ENCODE results near the gene ZFP28. TPM values are rescaled to one million over a fixed set of nuclear protein-coding genes. Genes with fewer than 3 reads are reported as not detected.
A peak's percentile ranks its signal among the peaks of the same experiment; 100 is the strongest.

ZFP28 gene
- total RNA-seq, 2 experiments from 2014 or later = 3.5 to 4.5 TPM

- Histone ChIP-seq H3K9me3 (ENCODE audit: control insufficient read depth in 1 of 2, insufficient read depth in 1 of 2, low read length in 2 of 2) (peaks cover 35 to 74% of the 10 kb centered on the region in 2 experiments), H3K4me3 (ENCODE audit: low read length) (peak within 1 kb of the TSS; percentile 42), H3K27me3 (ENCODE audit: control insufficient read depth in 1 of 2, insufficient read depth in 2 of 2, low read length in 2 of 2) (peaks cover 9 to 25% of the 10 kb centered on the region in 2 experiments), H3K36me3 (ENCODE audit: insufficient read depth, low read length) (no peaks in the 10 kb centered on the region), H3K4me1 (ENCODE audit: insufficient read depth, low read length) (peaks cover 11% of the 10 kb centered on the region), H3K27ac (ENCODE audit: low read depth in 1 of 2, low read length in 2 of 2) (peak within 1 kb of the TSS in 1 of 2 donors; percentile 77)
- TF ChIP-seq CTCF (IDR thresholded peaks at IDR 0.05) = no peak
- Mint-ChIP-seq H3K4me1 (ENCODE audit: low read depth) (no peaks in the 10 kb centered on the region), H3K27ac (no peak within 1 kb of the TSS), H3K36me3 (ENCODE audit: low read depth) (peaks cover 19% of the 10 kb centered on the region), H3K27me3 (no peaks in the 10 kb centered on the region), H3K9me3 (peaks cover 17% of the 10 kb centered on the region), H3K4me3 (no peak within 1 kb of the TSS)
- POLR2A ChIA-PET = interaction anchor here (1.1 to 1.4 kb wide), 2 partner anchors 87 to 193 kb away, joined by 3 to 4 read pairs; partner anchors contain the start of genes ZNF71 and ZSCAN5A
- DNase-seq (peak; percentile 65 to 95 (median 76)), ATAC-seq (ENCODE audit: poor library complexity) (peak; percentile 98)
- intact Hi-C loops (cut with DNase I, micrococcal nuclease) = loop anchor here in 1 of 2 experiments (2.0 to 5.0 kb wide), 2 partner anchors 29 to 115 kb away; partner anchors contain the start of gene ZNF582
- CTCF ChIA-PET = no interaction called here
Observed at GRCh38 chr19:56507446-56508289, 31.1 kb upstream of the ZFP28 start, which contains the start of gene ZNF471. Gene ZNF471, plus strand, starts transcription at chr19:56507855. Its CDS starts 3,717 bp downstream, at chr19:56511572.

GRCh38 chr19:56508290-56508778 is 30.4 kb upstream of the ZFP28 start:
- ATAC-seq (ENCODE audit: poor library complexity) (no peak), DNase-seq (no peak)
- Mint-ChIP-seq H3K36me3 (ENCODE audit: low read depth) (peaks cover 19% of the 10 kb centered on the region), H3K27me3 (no peaks in the 10 kb centered on the region), H3K4me1 (ENCODE audit: low read depth) (no peaks in the 10 kb centered on the region), H3K27ac (no peak overlapping the region), H3K9me3 (peaks cover 16% of the 10 kb centered on the region), H3K4me3 (no peak overlapping the region)
- Histone ChIP-seq H3K4me1 (ENCODE audit: insufficient read depth, low read length) (peaks cover 11% of the 10 kb centered on the region), H3K27me3 (ENCODE audit: control insufficient read depth in 1 of 2, insufficient read depth in 2 of 2, low read length in 2 of 2) (peaks cover 9 to 25% of the 10 kb centered on the region in 2 experiments), H3K9me3 (ENCODE audit: control insufficient read depth in 1 of 2, insufficient read depth in 1 of 2, low read length in 2 of 2) (peaks cover 31 to 77% of the 10 kb centered on the region in 2 experiments), H3K4me3 (ENCODE audit: low read length) (peak overlapping the region; percentile 42), H3K36me3 (ENCODE audit: insufficient read depth, low read length) (no peaks in the 10 kb centered on the region), H3K27ac (ENCODE audit: low read depth in 1 of 2, low read length in 2 of 2) (peak overlapping the region in 1 of 2 donors; percentile 77)
- TF ChIP-seq CTCF (IDR thresholded peaks at IDR 0.05) = no peak
- POLR2A ChIA-PET = interaction anchor here (1.1 to 1.4 kb wide), 2 partner anchors 87 to 194 kb away, joined by 3 to 4 read pairs; partner anchors contain the start of genes ZNF71 and ZSCAN5A
- CTCF ChIA-PET = no interaction called here
- intact Hi-C loops (cut with DNase I, micrococcal nuclease) = loop anchor here in 1 of 2 experiments (5.0 kb wide), 1 partner anchor 116 kb away; the partner anchor contains the start of gene ZNF582

GRCh38 chr19:56525214-56525860 is 13.4 kb upstream of the ZFP28 start:
- Mint-ChIP-seq H3K36me3 (ENCODE audit: low read depth) (peaks cover 75% of the 10 kb centered on the region), H3K9me3 (peaks cover 31% of the 10 kb centered on the region), H3K4me1 (ENCODE audit: low read depth) (no peaks in the 10 kb centered on the region), H3K4me3 (no peak overlapping the region), H3K27me3 (no peaks in the 10 kb centered on the region), H3K27ac (no peak overlapping the region)
- H3K36me3 ChIP-seq (ENCODE audit: insufficient read depth, low read length) = no peaks in the 10 kb centered on the region
- H3K9me3 ChIP-seq (ENCODE audit: control insufficient read depth in 1 of 2, insufficient read depth in 1 of 2, low read length in 2 of 2) = peaks cover 40 to 97% of the 10 kb centered on the region in 2 experiments
- intact Hi-C loops (cut with DNase I, micrococcal nuclease) = no loop called here
- H3K27me3 ChIP-seq (ENCODE audit: control insufficient read depth in 1 of 2, insufficient read depth in 2 of 2, low read length in 2 of 2) = no peaks in the 10 kb centered on the region
- no peaks in the 10 kb centered on the region for H3K4me1 ChIP-seq (ENCODE audit: insufficient read depth, low read length)
- TF ChIP-seq CTCF (IDR thresholded peaks at IDR 0.05) = no peak
- DNase-seq (no peak), ATAC-seq (ENCODE audit: poor library complexity) (no peak)
- H3K27ac ChIP-seq (ENCODE audit: low read depth in 1 of 2, low read length in 2 of 2) = no peak overlapping the region
- ChIA-PET POLR2A (no interaction called here), CTCF (no interaction called here)
- no peak overlapping the region for H3K4me3 ChIP-seq (ENCODE audit: low read length)
